K562 (cell line): ENCODE data around the gene ZNF689. TPM values are rescaled to one million over a fixed set of nuclear protein-coding genes. Genes with fewer than 3 reads are reported as not detected.
A peak's percentile ranks its signal among the peaks of the same experiment; 100 is the strongest.

Source experiments
- E2F6 ChIP-seq, 2 experiments: IDR thresholded peaks; 2 replicates each; pipeline ENCODE4 v1.6.1; 2011; ENCODE audit warnings: borderline replicate concordance in 1 of 2, control low read depth in 1 of 2, low read depth in 1 of 2, low read length in 1 of 2, mild to moderate bottlenecking in 1 of 2, mixed read lengths in 1 of 2, moderate library complexity in 1 of 2; ENCODE audit not compliant: insufficient read depth in 1 of 2, insufficient read length in 1 of 2, poor library complexity in 1 of 2, severe bottlenecking in 1 of 2; ENCODE audit errors: extremely low read depth in 1 of 2
- ELF1 ChIP-seq: fragments of 200-800 bp; sonication (Bioruptor generic); IDR thresholded peaks from 2 replicates; pipeline ENCODE4 v1.6.1; 2016; ENCODE audit warnings: missing genetic modification characterization, missing compliant biosample characterization
- ELF4 ChIP-seq: fragments of 450-650 bp; formaldehyde crosslinking; IDR thresholded peaks from 2 replicates; pipeline ENCODE4 v1.4.0; 2022; ENCODE audit warnings: missing genetic modification characterization
- ILK ChIP-seq: fragments of 450-650 bp; IDR thresholded peaks from 2 replicates; pipeline ENCODE4 v1.6.1; 2016; ENCODE audit warnings: missing genetic modification characterization, low read depth, mild to moderate bottlenecking, missing compliant biosample characterization, moderate library complexity, borderline replicate concordance
- IRF2 ChIP-seq: sonication (generic); formaldehyde crosslinking; IDR thresholded peaks from 2 replicates; pipeline ENCODE4 v1.8.1; 2022; ENCODE audit warnings: mild to moderate bottlenecking, missing genetic modification reagents
- IRF9 ChIP-seq: fragments of 450-650 bp; IDR thresholded peaks from 2 replicates; pipeline ENCODE4 v1.6.1; 2016; ENCODE audit warnings: missing biosample characterization, missing genetic modification characterization
- KDM4B ChIP-seq, 2 experiments: fragments of 450-650 bp in 1 of 2; sonication (generic) in 1 of 2; IDR thresholded peaks; 2 replicates each; pipeline ENCODE4 v1.6.1; 2016 to 2017; ENCODE audit warnings: borderline replicate concordance in 2 of 2, antibody characterized with exemption in 1 of 2, low read depth in 1 of 2, mild to moderate bottlenecking in 1 of 2
- MED1 ChIP-seq: sonication (generic); formaldehyde crosslinking; IDR thresholded peaks from 2 replicates; pipeline ENCODE4 v1.8.1; 2023; ENCODE audit warnings: missing genetic modification reagents, borderline replicate concordance
- NFIX ChIP-seq: fragments of 250-450 bp; sonication (Bioruptor Pico); IDR thresholded peaks from 2 replicates; pipeline ENCODE4 v1.4.0; 2020; ENCODE audit warnings: low read depth, mild to moderate bottlenecking, moderate library complexity
- POLR2AphosphoS2 ChIP-seq: IDR thresholded peaks from 2 replicates; pipeline ENCODE4 v1.6.1; 2012; ENCODE audit warnings: low read length, improper control_type of control experiment
- POLR2B ChIP-seq: fragments of 450-650 bp; IDR thresholded peaks from 2 replicates; pipeline ENCODE4 v1.6.1; 2018; ENCODE audit warnings: low read depth; ENCODE audit not compliant: partially characterized antibody
- SNIP1 ChIP-seq: fragments of 450-650 bp; IDR thresholded peaks from 2 replicates; pipeline ENCODE4 v1.7.1; 2017; ENCODE audit warnings: low read depth, mild to moderate bottlenecking
- YBX1 ChIP-seq: fragments of 450-650 bp; IDR thresholded peaks from 2 replicates; pipeline ENCODE4 v1.7.1; 2016; ENCODE audit warnings: mild to moderate bottlenecking
- YY1 ChIP-seq, 3 experiments: IDR thresholded peaks; 2 replicates each; pipeline ENCODE4 v1.6.1; 2011; ENCODE audit warnings: low read length in 2 of 3, mild to moderate bottlenecking in 2 of 3, moderate library complexity in 2 of 3, borderline replicate concordance in 1 of 3, control low read depth in 1 of 3, low read depth in 1 of 3; ENCODE audit not compliant: insufficient read depth in 3 of 3, insufficient replicate concordance in 2 of 3, control insufficient read depth in 1 of 3, insufficient read length in 1 of 3; ENCODE audit errors: extremely low read depth in 1 of 3
- ZKSCAN3 ChIP-seq: fragments of 250-450 bp; sonication (Bioruptor Pico); IDR thresholded peaks from 2 replicates; pipeline ENCODE4 v1.4.0; 2020
- ZNF507 ChIP-seq: conservative IDR thresholded peaks from 2 replicates; pipeline ENCODE4 v1.6.1; 2017; ENCODE audit warnings: missing genetic modification characterization, missing compliant biosample characterization
- polyA plus RNA-seq, 8 experiments: library from polyadenylated mRNA; depleted of rRNA in 4 of 8; stranded (reverse) in 5 of 8; unstranded in 3 of 8; fragments of >200 nt; fragmentation: Nextera tagmentation in 2 of 8; fragmentation: Illumina TruSeq in 1 of 8; extraction: Ambion mirVana in 2 of 8; extraction: Trizol in 1 of 8; gene quantifications; 2 replicates each; pipeline versions ENCODE4 v1.2.1 to v1.2.3, GENCODE V29; 2011 to 2014; ENCODE audit warnings: inconsistent platforms in 1 of 8, missing spikeins in 1 of 8
- total RNA-seq, 7 experiments: library from RNA; depleted of rRNA in 6 of 7; stranded (reverse); fragments of >200 nt in 6 of 7; fragmentation: Illumina TruSeq in 2 of 7; extraction: Trizol in 2 of 7; gene quantifications; 2 replicates each; pipeline versions ENCODE4 v1.2.1 to v1.2.3, GENCODE V29; 2011 to 2021; ENCODE audit warnings: low replicate concordance in 1 of 7
- TF ChIP-seq, protein P1 (sequence below): fragments of 250-450 bp; sonication (Bioruptor Pico); IDR thresholded peaks from 2 replicates; pipeline ENCODE4 v1.4.0; 2020
- TF ChIP-seq, protein P2 (sequence below): fragments of 250-450 bp; sonication (Bioruptor Pico); IDR thresholded peaks from 2 replicates; pipeline ENCODE4 v1.5.1; 2021; ENCODE audit warnings: mild to moderate bottlenecking
- TF ChIP-seq, protein P3 (sequence below): fragments of 450-650 bp; IDR thresholded peaks from 2 replicates; pipeline ENCODE4 v1.6.1; 2018; ENCODE audit warnings: mild to moderate bottlenecking, low read depth; ENCODE audit not compliant: partially characterized antibody

ZNF689 gene
- total and polyA plus RNA-seq, 9 of the 15 experiments (the other 6 are each of a cell fraction or from before 2014, with no cell fraction given) = 5.4 to 15.4 (median 10.8) TPM

- TF ChIP-seq MED1 (CRISPR knock-in tag) = no peak
- no peak for TF ChIP-seq ILK
- peak; percentile 76 to 92 for TF ChIP-seq E2F6 (IDR thresholded peaks at IDR 0.05; ENCODE audit: borderline replicate concordance in 1 of 2, extremely low read depth in 1 of 2, insufficient read depth in 1 of 2, insufficient read length in 1 of 2, low read depth in 1 of 2, low read length in 1 of 2, poor library complexity in 1 of 2, severe bottlenecking in 1 of 2)
- TF ChIP-seq, protein P1, sequence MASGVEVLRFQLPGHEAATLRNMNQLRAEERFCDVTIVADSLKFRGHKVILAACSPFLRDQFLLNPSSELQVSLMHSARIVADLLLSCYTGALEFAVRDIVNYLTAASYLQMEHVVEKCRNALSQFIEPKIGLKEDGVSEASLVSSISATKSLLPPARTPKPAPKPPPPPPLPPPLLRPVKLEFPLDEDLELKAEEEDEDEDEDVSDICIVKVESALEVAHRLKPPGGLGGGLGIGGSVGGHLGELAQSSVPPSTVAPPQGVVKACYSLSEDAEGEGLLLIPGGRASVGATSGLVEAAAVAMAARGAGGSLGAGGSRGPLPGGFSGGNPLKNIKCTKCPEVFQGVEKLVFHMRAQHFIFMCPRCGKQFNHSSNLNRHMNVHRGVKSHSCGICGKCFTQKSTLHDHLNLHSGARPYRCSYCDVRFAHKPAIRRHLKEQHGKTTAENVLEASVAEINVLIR (CRISPR knock-in tag) = peak; percentile 65
- no peak for TF ChIP-seq YBX1
- TF ChIP-seq, protein P2, sequence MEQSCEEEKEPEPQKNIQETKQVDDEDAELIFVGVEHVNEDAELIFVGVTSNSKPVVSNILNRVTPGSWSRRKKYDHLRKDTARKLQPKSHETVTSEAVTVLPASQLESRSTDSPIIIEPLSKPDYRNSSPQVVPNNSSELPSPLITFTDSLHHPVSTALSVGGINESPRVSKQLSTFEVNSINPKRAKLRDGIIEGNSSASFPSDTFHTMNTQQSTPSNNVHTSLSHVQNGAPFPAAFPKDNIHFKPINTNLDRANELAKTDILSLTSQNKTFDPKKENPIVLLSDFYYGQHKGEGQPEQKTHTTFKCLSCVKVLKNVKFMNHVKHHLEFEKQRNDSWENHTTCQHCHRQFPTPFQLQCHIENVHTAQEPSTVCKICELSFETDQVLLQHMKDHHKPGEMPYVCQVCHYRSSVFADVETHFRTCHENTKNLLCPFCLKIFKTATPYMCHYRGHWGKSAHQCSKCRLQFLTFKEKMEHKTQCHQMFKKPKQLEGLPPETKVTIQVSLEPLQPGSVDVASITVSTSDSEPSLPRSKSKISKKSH (CRISPR knock-in tag) = no peak
- no peak; the same call in 1 of the 2 replicates for TF ChIP-seq POLR2AphosphoS2
- TF ChIP-seq IRF2 (CRISPR knock-in tag) = no peak
- TF ChIP-seq, protein P3, sequence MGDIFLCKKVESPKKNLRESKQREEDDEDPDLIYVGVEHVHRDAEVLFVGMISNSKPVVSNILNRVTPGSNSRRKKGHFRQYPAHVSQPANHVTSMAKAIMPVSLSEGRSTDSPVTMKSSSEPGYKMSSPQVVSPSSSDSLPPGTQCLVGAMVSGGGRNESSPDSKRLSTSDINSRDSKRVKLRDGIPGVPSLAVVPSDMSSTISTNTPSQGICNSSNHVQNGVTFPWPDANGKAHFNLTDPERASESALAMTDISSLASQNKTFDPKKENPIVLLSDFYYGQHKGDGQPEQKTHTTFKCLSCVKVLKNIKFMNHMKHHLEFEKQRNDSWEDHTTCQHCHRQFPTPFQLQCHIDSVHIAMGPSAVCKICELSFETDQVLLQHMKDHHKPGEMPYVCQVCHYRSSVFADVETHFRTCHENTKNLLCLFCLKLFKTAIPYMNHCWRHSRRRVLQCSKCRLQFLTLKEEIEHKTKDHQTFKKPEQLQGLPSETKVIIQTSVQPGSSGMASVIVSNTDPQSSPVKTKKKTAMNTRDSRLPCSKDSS = no peak
- TF ChIP-seq YY1 (IDR thresholded peaks at IDR 0.05; ENCODE audit: borderline replicate concordance in 1 of 3, control insufficient read depth in 1 of 3, extremely low read depth in 1 of 3, insufficient read depth in 3 of 3, insufficient read length in 1 of 3, insufficient replicate concordance in 2 of 3, low read depth in 1 of 3, low read length in 2 of 3) = peak in 2 of 3 experiments; percentile 79 to 86
- TF ChIP-seq SNIP1 = no peak
- TF ChIP-seq ZNF507 (tag) = no peak
- TF ChIP-seq ELF4 (CRISPR knock-in tag) = peak; percentile 92
- TF ChIP-seq ZKSCAN3 (CRISPR knock-in tag) = no peak
- no peak for TF ChIP-seq NFIX (CRISPR knock-in tag)
- TF ChIP-seq ELF1 (tag) = peak; percentile 85
- peak; percentile 96 for TF ChIP-seq POLR2B
- no peak for TF ChIP-seq IRF9 (tag)
- no peak for TF ChIP-seq KDM4B (IDR thresholded peaks at IDR 0.05; ENCODE audit: borderline replicate concordance in 2 of 2, low read depth in 1 of 2)
Measured at GRCh38 chr16:30657866-30658730, 47.9 kb upstream of the ZNF689 start, which contains the start of gene FBRS (continued).
